Measurements from ENCODE around the gene MAX.

MAX gene

DNA sequence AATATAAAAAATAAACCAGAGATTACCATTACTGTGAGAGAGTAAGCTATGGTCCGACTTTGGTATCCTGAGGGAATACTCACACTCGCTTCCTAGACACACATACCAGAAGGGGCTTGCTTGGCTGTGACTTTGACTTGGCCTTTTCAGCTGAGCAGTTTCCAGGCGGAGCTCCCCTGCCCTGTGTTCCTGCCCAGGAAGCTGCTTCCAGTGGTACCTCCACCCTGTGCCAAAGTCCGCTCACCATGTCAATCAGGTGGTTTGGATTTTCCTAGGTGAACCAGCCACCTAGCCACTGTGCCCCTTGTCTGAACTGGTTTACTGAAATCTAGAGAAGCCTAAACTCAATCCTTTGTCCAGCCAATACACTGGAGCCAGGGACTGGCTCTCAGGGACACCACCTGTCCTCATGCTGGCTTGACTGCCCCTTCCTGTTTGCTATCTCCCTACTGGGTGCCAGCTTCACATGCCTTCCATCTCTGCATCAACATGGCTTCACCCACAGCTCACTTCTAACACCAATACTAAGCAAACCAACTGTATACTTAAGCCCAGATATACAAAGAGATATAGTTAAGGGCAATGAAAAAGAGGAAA is 28.6 kb downstream of the MAX start:
- DNase-seq (ENCODE audit: low read depth in 2 of 2, low spot score in 1 of 2): no peak

GRCh38 chr14:65072937-65073336 is 29.4 kb downstream of the MAX start:
- no peak for DNase-seq (ENCODE audit: low read depth in 2 of 2, low spot score in 1 of 2)

- no peak for DNase-seq (ENCODE audit: low read depth in 2 of 2, low spot score in 1 of 2)
Observed at GRCh38 chr14:65072256-65072655, 30.1 kb downstream of the MAX start.

DNA sequence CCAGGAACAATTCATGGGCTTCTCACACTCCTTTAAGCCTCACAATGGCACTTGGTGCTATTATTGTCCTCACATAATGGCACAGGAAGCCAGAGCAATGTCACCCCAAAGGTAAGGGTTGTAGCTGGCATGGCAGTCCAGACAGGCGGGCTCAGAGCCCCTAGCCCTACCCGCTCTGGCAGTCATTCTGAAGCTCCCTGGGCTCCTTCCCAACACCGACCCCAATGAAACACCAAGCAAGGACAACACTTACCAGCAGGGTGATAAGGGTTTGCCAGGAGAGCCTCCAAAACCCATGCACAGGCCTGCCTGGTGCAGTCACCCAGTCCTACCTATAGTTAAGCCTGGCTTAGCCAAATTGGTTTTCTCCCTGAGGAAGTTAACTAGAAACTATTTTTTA is 30.8 kb downstream of the MAX start:
- no peak for DNase-seq (ENCODE audit: low read depth in 2 of 2, low spot score in 1 of 2)

GRCh38 chr14:65070471-65070976 is 31.8 kb downstream of the MAX start:
- DNase-seq (ENCODE audit: low read depth in 2 of 2, low spot score in 1 of 2): no peak

- DNase-seq (ENCODE audit: low read depth in 2 of 2, low spot score in 1 of 2): no peak
Observed at GRCh38 chr14:65069874-65070413, 32.4 kb downstream of the MAX start.

DNA sequence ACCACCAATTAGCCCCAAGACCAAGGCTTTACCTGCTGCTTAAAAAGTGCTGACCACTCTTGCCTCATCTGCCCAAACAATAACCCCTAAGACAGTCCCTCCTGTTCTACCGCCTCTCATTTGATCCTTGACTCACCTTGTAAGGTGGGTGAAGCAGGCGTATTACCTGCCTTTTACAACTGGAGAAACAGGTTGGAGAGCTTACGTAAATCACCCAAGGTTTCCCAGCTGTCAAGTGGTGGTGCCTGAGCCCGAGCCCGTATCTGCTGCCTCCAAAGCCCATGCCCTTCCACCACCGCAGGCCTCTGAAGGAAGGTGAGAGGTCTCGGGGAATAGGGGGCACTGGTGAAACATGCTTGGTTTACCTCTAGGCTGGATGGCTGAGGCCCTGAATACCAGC is 36.6 kb downstream of the MAX start:
- DNase-seq (ENCODE audit: low read depth in 2 of 2, low spot score in 1 of 2): no peak

- no peak for DNase-seq (ENCODE audit: low read depth in 2 of 2, low spot score in 1 of 2)
Observed at GRCh38 chr14:65062096-65063075, 39.9 kb downstream of the MAX start.

- DNase-seq (ENCODE audit: low read depth in 2 of 2, low spot score in 1 of 2): no peak
Observed at GRCh38 chr14:65057695-65058094, 44.6 kb downstream of the MAX start.

DNA sequence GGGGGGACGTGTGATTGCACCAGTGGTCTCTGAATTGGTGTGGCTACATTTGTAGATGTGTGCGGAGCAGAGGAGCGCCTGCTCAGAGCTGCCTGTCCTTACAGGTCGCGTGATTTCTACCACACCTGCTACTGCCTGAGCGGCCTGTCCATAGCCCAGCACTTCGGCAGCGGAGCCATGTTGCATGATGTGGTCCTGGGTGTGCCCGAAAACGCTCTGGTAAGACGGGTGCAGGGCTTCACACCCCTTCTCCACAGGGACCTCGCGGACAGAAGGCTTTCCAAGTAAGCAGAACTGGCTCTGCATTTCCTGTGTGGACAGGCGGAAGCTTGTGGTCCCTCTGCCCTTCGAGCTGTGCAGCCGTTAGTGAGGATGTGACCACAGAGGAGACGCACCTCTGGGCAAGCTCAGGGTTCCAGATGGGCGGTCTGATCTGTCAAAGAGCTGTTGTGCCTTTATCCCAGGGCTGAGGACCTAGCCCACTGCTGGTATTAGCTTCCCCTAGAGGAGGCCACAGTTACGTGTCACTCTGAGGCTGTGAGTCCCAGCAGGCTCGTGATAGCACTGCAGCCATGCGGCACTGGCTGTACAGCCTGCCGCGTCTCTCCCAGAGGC is 47.7 kb downstream of the MAX start:
- DNase-seq (ENCODE audit: low read depth in 2 of 2, low spot score in 1 of 2): no peak

GRCh38 chr14:65053466-65053865 is 48.9 kb downstream of the MAX start:
- no peak for DNase-seq (ENCODE audit: low read depth in 2 of 2, low spot score in 1 of 2)

DNA sequence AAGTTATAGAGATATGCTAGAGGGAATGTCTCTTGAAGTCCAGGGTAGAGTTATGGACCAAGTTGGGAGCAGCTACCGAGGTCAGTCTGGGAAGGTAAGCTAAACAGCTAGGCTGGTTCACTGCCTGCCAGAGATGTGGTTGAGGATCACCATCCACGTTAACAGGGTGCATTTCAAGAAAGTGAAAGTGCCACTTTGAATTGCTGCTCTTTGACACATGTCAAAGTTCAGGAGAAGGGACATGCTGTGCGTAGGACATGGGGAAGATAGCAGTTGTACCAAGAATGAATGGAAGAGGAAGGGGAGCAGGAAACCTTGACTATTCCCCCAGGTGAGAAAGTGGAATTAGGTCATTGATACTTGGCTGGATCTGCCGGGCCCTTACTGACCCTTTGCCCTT is 49.5 kb downstream of the MAX start:
- DNase-seq (ENCODE audit: low read depth in 2 of 2, low spot score in 1 of 2): no peak

- no peak for DNase-seq (ENCODE audit: low read depth in 2 of 2, low spot score in 1 of 2)
Observed at GRCh38 chr14:65045709-65046108, 56.6 kb downstream of the MAX start.

DNA sequence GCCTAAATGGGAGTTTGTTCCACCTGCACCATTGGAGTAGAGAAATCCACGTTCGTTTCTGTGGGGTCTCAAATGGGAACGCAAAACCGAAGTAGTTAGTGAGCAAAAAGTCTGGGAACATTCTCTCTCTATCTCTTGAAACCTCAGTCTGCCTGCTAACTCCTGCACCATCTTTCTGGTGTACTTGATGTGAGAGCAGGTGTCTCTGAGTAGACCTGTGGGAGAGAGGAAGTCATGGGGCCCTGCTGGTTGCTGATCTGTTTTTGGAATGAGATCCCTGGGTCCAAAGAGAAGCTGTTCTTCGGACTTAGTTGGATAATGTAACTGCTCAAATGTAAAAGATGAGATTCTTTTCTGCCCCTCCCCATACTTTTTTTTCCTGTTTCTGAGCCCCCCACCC is 57.3 kb downstream of the MAX start:
- no peak for DNase-seq (ENCODE audit: low read depth in 2 of 2, low spot score in 1 of 2)

DNA sequence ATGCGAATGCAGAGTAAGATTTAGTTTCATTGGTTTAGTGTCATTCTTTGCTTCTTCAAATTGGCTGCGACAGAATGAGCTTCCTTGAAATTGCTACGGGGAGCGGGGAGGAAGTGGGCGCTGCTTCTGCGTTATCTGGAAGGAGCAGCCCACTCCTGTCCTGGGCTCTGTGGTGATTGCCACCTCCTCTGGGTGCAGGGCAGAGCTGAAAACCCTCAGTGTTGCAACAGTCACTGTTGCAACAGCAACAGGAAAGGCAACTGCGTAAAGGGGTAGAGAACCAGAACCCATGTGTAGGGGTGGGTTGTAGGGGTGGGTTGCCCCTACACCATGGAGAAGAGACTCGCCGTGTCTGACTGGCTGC is 57.7 kb downstream of the MAX start:
- no peak for DNase-seq (ENCODE audit: low read depth in 2 of 2, low spot score in 1 of 2)

DNA sequence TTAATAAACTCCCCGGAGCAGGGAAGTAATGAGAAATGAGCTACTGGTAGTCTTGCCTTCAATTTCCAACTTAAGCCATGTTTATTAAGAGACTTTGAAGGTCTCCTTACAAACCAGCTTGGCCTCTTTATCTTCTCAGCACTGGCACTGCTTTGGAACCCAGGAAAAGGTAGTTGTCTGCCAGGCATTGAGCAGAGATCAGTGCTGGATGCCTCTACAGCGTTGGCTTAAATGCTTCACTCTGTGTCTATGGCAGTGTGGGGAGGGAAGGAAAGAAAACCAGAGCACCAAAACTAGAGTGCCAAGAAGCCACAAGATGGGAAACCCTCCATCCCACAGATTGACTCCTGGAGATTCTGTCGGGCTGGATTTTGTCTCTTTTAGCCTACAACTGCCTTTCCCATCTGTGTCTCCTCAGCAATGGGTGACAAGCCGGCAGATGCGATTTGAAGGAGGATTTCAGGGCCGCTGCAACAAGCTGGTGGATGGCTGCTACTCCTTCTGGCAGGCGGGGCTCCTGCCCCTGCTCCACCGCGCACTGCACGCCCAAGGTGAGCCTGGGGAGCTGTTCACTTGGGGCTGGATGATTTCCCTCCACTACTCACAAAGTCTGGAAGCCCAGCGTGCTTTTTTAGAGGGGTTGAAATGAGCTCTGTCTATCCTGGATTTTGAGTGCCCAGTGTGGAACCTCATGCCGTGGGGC is 58.3 kb downstream of the MAX start:
- DNase-seq (ENCODE audit: low read depth in 2 of 2, low spot score in 1 of 2): no peak

- DNase-seq (ENCODE audit: low read depth in 2 of 2, low spot score in 1 of 2): no peak
Observed at GRCh38 chr14:65042731-65043372, 59.5 kb downstream of the MAX start.

DNA sequence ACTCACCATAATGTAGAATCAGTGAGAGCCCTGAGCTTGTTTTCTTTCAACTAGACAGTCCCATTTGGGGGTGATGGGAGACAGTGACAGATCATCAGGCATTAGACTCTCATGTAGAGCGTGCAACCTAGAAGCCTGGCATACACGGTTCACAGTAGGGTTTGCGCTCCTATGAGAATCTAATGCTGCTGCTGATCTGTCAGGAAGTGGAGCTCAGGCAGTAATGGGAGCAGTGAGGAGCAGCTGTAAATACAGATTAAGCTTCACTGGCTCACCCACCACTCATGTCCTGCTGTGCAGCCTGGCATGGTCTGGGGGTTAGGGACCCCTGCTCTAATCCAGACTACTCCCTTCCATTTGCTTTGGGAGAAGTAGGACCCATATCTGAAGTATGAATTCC is 60.0 kb downstream of the MAX start:
- DNase-seq (ENCODE audit: low read depth in 2 of 2, low spot score in 1 of 2): no peak

DNA sequence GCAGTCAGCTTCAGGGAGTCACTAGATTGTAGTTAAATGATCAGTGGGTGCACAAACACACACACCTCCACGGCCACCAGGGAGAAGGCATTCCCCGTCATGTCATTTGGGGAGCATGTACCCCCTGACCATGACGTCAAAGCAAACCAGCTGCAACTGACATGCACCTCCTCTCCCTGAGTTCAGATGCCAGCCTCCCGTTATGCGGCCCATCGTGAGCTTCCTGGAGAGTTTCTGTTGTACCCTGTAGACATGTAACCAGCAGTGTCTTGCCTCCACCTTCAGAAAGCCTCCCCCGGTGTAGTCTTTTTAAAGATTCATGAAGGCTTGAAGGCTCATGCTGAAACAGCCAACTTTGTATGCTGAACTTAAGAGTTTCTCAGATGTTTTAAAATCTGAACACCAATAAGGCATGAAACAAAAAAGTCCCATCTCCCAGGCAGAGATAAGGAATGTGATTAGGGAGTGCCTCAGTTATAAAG is 60.8 kb downstream of the MAX start:
- no peak for DNase-seq (ENCODE audit: low read depth in 2 of 2, low spot score in 1 of 2)

DNA sequence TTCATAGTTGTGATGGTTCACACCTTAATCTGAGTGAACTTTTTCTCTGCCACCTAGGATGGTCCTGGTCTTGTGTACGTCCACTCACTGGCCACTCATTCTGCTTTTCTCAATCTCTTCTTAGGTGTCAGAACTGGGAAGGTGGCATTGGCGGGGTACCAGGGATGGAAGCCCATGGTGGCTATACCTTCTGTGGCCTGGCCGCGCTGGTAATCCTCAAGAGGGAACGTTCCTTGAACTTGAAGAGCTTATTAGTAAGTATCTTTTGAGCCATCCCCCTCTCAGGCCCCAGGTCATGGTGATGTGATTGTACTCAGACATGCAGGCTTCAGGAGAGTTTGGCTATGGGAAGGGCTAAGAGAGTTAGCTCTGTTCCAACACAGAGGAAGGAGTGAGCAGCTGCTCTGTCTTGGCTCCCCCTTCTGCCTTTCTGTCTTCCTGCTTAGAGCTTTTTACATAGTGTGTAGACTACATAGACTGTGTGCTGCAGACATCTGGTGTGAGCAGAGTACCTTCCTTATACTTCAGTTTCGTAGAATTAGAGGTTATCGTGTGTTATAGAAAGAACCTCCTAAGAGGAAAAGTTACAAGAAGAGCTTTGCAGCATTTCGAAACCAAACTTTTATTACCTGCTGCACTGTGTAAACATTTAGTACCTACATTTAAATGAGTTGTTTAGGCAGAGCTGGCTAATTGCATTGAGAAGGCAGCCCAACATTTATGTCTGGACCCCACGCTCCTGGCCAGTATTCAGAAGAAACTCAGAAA is 61.5 kb downstream of the MAX start:
- no peak for DNase-seq (ENCODE audit: low read depth in 2 of 2, low spot score in 1 of 2)
